IMR-90 (cell line): ENCODE measurements around the gene EIF4ENIF1. TPM values are rescaled to one million over a fixed set of nuclear protein-coding genes. Genes with fewer than 3 reads are reported as not detected.

Experiments
- ATAC-seq: fragments of 200-7000 bp; cut with Tn5 transposase; 2 replicates; pipeline ENCODE4 v1.9.1; 2020; ENCODE audit warnings: low read depth, mild to moderate bottlenecking, moderate library complexity
- BruUV-seq: library from RNA; stranded (reverse); fragments of 400-500 nt; replicated peaks from 2 replicates; lab custom pipeline; 2021; lab: Mats Ljungman, UMichigan
- CTCF ChIA-PET: fragments of 300-600 bp; formaldehyde crosslinking; extraction: SDS; loops from one replicate; lab custom pipeline; 2021; ENCODE audit warnings: antibody characterized with exemption; lab: Yijun Ruan, JAX
- POLR2A ChIA-PET: fragments of 300-600 bp; sonication (Branson Sonifier 250); formaldehyde crosslinking; loops from one replicate; lab custom pipeline; 2022; ENCODE audit warnings: antibody characterized with exemption; ENCODE audit not compliant: unreplicated experiment; lab: Charles Lee
- DNase-seq: peaks from one replicate; pipeline ENCODE4 v3.0.0; 2013
- H2AFZ ChIP-seq: replicated peaks from 2 replicates; pipeline ENCODE3; 2013; ENCODE audit warnings: low read length, mild to moderate bottlenecking; ENCODE audit not compliant: poor library complexity
- H2AK5ac ChIP-seq: 2 replicates; pipeline ENCODE4 v1.6.1; 2013; ENCODE audit warnings: low read depth, low read length, inconsistent platforms
- H2AK9ac ChIP-seq: replicated peaks from 2 replicates; pipeline ENCODE3; 2013; ENCODE audit warnings: mild to moderate bottlenecking, low read depth, low read length, moderate library complexity; ENCODE audit not compliant: poor library complexity
- H2BK120ac ChIP-seq: 2 replicates; pipeline ENCODE4 v1.6.1; 2013; ENCODE audit warnings: low read depth, low read length, inconsistent platforms
- H2BK15ac ChIP-seq: 3 replicates; pipeline ENCODE4 v1.6.1; 2013; ENCODE audit warnings: low read depth, low read length, inconsistent platforms
- H2BK20ac ChIP-seq: 2 replicates; pipeline ENCODE4 v1.6.1; 2013; ENCODE audit warnings: low read depth, mild to moderate bottlenecking, inconsistent platforms, low read length, moderate library complexity
- H2BK5ac ChIP-seq: 2 replicates; pipeline ENCODE4 v1.6.1; 2013; ENCODE audit warnings: mild to moderate bottlenecking, low read depth, low read length, inconsistent platforms; ENCODE audit not compliant: poor library complexity, severe bottlenecking
- H3K14ac ChIP-seq: replicated peaks from 2 replicates; pipeline ENCODE4 v1.6.1; 2013; ENCODE audit warnings: low read depth, low read length, inconsistent platforms
- H3K18ac ChIP-seq: 2 replicates; pipeline ENCODE4 v1.6.1; 2013; ENCODE audit warnings: low read depth, low read length, control low read depth
- H3K23ac ChIP-seq: 2 replicates; pipeline ENCODE4 v1.6.1; 2013; ENCODE audit warnings: low read depth, low read length, inconsistent platforms
- H3K27ac ChIP-seq: 2 replicates; pipeline ENCODE4 v1.5.1; 2013; ENCODE audit warnings: mild to moderate bottlenecking, control low read depth, low read length; ENCODE audit not compliant: insufficient read depth
- H3K27me3 ChIP-seq: 2 replicates; pipeline ENCODE4 v1.6.1; 2013; ENCODE audit warnings: low read length; ENCODE audit not compliant: control insufficient read depth, insufficient read depth
- H3K36me3 ChIP-seq: 2 replicates; pipeline ENCODE4 v1.6.1; 2013; ENCODE audit warnings: low read length, mixed read lengths; ENCODE audit not compliant: control insufficient read depth, insufficient read depth
- H3K4ac ChIP-seq: 2 replicates; pipeline ENCODE4 v1.6.1; 2013; ENCODE audit warnings: low read depth, low read length, inconsistent platforms
- H3K4me1 ChIP-seq: 2 replicates; pipeline ENCODE4 v1.6.1; 2013; ENCODE audit warnings: low read length, mixed read lengths; ENCODE audit not compliant: control insufficient read depth, insufficient read depth
- H3K4me2 ChIP-seq: 2 replicates; pipeline ENCODE4 v1.6.1; 2013; ENCODE audit warnings: low read depth, mild to moderate bottlenecking, control low read depth, low read length, moderate library complexity
- H3K4me3 ChIP-seq: 2 replicates; pipeline ENCODE4 v1.5.1; 2013; ENCODE audit warnings: low read depth, mild to moderate bottlenecking, control low read depth, low read length, moderate library complexity; ENCODE audit not compliant: insufficient read depth
- H3K56ac ChIP-seq: 2 replicates; pipeline ENCODE4 v1.6.1; 2013; ENCODE audit warnings: low read length, inconsistent platforms; ENCODE audit not compliant: insufficient read depth; ENCODE audit errors: extremely low read depth
- H3K79me1 ChIP-seq, 2 experiments: 2 replicates each; pipeline ENCODE4 v1.6.1; 2013; ENCODE audit warnings: low read length in 2 of 2, inconsistent platforms in 1 of 2, low read depth in 1 of 2
- H3K9ac ChIP-seq: 2 replicates; pipeline ENCODE4 v1.6.1; 2013; ENCODE audit warnings: low read depth, low read length, control low read depth
- H3K9me1 ChIP-seq: 2 replicates; pipeline ENCODE4 v1.6.1; 2013; ENCODE audit warnings: low read length, inconsistent platforms; ENCODE audit not compliant: insufficient read depth
- H3K9me3 ChIP-seq: 2 replicates; pipeline ENCODE4 v1.6.1; 2013; ENCODE audit warnings: low read length; ENCODE audit not compliant: control insufficient read depth, insufficient read depth
- H4K20me1 ChIP-seq: 2 replicates; pipeline ENCODE4 v1.6.1; 2013; ENCODE audit warnings: low read length, inconsistent platforms; ENCODE audit not compliant: insufficient read depth
- H4K5ac ChIP-seq: 2 replicates; pipeline ENCODE4 v1.6.1; 2013; ENCODE audit warnings: mild to moderate bottlenecking, low read depth, low read length, control low read depth
- H4K8ac ChIP-seq, 2 experiments: 2 replicates each; pipeline ENCODE4 v1.6.1; 2013; ENCODE audit warnings: low read depth in 2 of 2, low read length in 2 of 2, control low read depth in 1 of 2, inconsistent platforms in 1 of 2
- H4K91ac ChIP-seq: 2 replicates; pipeline ENCODE4 v1.6.1; 2013; ENCODE audit warnings: low read depth, low read length, inconsistent platforms; ENCODE audit not compliant: insufficient read depth
- BHLHE40 ChIP-seq: fragments of 150-350 bp; IDR thresholded peaks from 2 replicates; pipeline ENCODE4 v1.6.1; 2016; ENCODE audit warnings: mild to moderate bottlenecking, low read depth, low read length
- CEBPB ChIP-seq: IDR thresholded peaks from 2 replicates; pipeline ENCODE4 v1.6.1; 2012; ENCODE audit warnings: low read depth, low read length, improper control_type of control experiment
- CHD1 ChIP-seq: IDR thresholded peaks from 2 replicates; pipeline ENCODE4 v1.6.1; 2012; ENCODE audit warnings: low read depth, low read length, improper control_type of control experiment
- FOS ChIP-seq: fragments of 150-350 bp; IDR thresholded peaks from 2 replicates; pipeline ENCODE4 v1.6.1; 2016; ENCODE audit warnings: low read depth, low read length
- MAFK ChIP-seq: IDR thresholded peaks from 2 replicates; pipeline ENCODE4 v1.6.1; 2012; ENCODE audit warnings: low read depth, low read length, improper control_type of control experiment
- MAZ ChIP-seq: IDR thresholded peaks from 2 replicates; pipeline ENCODE4 v1.6.1; 2012; ENCODE audit warnings: low read depth, mild to moderate bottlenecking, low read length, improper control_type of control experiment, moderate library complexity, borderline replicate concordance
- MXI1 ChIP-seq: IDR thresholded peaks from 2 replicates; pipeline ENCODE4 v1.6.1; 2012; ENCODE audit warnings: low read depth, mild to moderate bottlenecking, low read length, moderate library complexity, borderline replicate concordance
- NFE2L2 ChIP-seq: fragments of 150-350 bp; IDR thresholded peaks from 2 replicates; pipeline ENCODE4 v1.6.1; 2016; ENCODE audit warnings: low read depth, mild to moderate bottlenecking, low read length
- POLR2A ChIP-seq: IDR thresholded peaks from 2 replicates; pipeline ENCODE4 v1.6.1; 2012; ENCODE audit warnings: mild to moderate bottlenecking, low read depth, low read length
- RAD21 ChIP-seq: IDR thresholded peaks from 2 replicates; pipeline ENCODE4 v1.6.1; 2012; ENCODE audit warnings: low read length, improper control_type of control experiment
- RCOR1 ChIP-seq: IDR thresholded peaks from 2 replicates; pipeline ENCODE4 v1.6.1; 2012; ENCODE audit warnings: mild to moderate bottlenecking, low read length, improper control_type of control experiment; ENCODE audit not compliant: insufficient replicate concordance
- RFX5 ChIP-seq: IDR thresholded peaks from 2 replicates; pipeline ENCODE4 v1.8.0; 2012; ENCODE audit warnings: low read depth, mild to moderate bottlenecking, low read length, moderate library complexity
- SMC3 ChIP-seq: fragments of 150-350 bp; IDR thresholded peaks from 2 replicates; pipeline ENCODE4 v1.6.1; 2016; ENCODE audit warnings: low read depth, mild to moderate bottlenecking, antibody characterized with exemption, low read length, moderate library complexity
- WGBS, 2 experiments: methylation state at CpG; one replicate each; pipeline versions ENCODE4 v1.1.5 to v1.1.7; 2013; ENCODE audit warnings: missing lambda C conversion rate in 2 of 2; ENCODE audit not compliant: insufficient read length in 1 of 2; ENCODE audit errors: extremely low coverage in 2 of 2; 5-methylcytosine and 5-hydroxymethylcytosine counted together
- dilution Hi-C: fragments of 300-500 bp; cut with HindIII; formaldehyde crosslinking; loops from one replicate; pipeline ENCODE4 v1.14.3; 2018; ENCODE audit warnings: low sequenced_read_pairs; ENCODE audit not compliant: unreplicated experiment
- in situ Hi-C: fragments of 300-500 bp; cut with MboI; formaldehyde crosslinking; loops from 3 replicates; pipeline ENCODE4 v1.14.3; 2019; ENCODE audit warnings: low sequenced_read_pairs, inconsistent platforms, mixed read lengths
- intact Hi-C: fragments of 100-400 bp; cut with micrococcal nuclease; formaldehyde crosslinking; loops from 2 replicates; pipeline ENCODE4 v1.10.0; 2022
- polyA plus RNA-seq, 3 experiments: library from polyadenylated mRNA; depleted of rRNA; stranded (reverse); fragments of >200 nt; gene quantifications; 2 replicates each; pipeline ENCODE4 v1.2.3, GENCODE V29; 2012; ENCODE audit warnings: low replicate concordance in 1 of 3
- total RNA-seq: library from RNA; depleted of rRNA; stranded (reverse); fragments of >200 nt; gene quantifications from 2 replicates; pipeline ENCODE4 v1.2.3, GENCODE V29; 2012
- TF ChIP-seq, protein P1 (sequence below): fragments of 150-350 bp; IDR thresholded peaks from 2 replicates; pipeline ENCODE4 v1.6.1; 2017; ENCODE audit warnings: mild to moderate bottlenecking, antibody characterized with exemption, low read length, low read depth
- TF ChIP-seq, protein P2 (sequence below): conservative IDR thresholded peaks from 2 replicates; pipeline ENCODE4 v1.5.1; 2012; ENCODE audit warnings: mild to moderate bottlenecking, low read depth, low read length, improper control_type of control experiment
- TF ChIP-seq, protein P3 (sequence below): fragments of 150-350 bp; IDR thresholded peaks from 2 replicates; pipeline ENCODE4 v1.6.1; 2016; ENCODE audit warnings: low read depth, mild to moderate bottlenecking, low read length, moderate library complexity, borderline replicate concordance

The EIF4ENIF1 gene
- total and polyA plus RNA-seq, 2 of the 4 experiments (the other 2 are of a cell fraction): 14.7 to 16.0 TPM

DNA sequence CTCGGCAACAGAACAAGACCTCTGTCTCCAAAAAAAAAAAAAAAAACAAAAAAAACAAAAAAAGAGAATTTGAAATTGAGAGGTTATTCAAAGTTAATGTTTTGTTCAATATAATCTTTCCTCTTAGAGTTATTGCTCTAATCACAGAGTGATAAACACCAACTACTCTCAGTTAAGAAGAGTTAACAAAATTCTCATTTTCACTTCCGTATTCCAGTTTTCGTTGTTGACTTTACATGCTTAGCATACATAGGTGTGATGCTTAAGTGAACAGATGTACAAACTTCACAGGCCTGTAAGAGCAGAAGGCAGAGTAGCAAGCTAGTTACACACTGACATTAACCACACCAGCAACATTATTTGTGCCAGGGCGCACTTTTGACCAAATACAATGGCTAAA lies 12.3 kb downstream of the EIF4ENIF1 start:
- Histone ChIP-seq H3K36me3 (peaks cover 33% of the 10 kb centered on the region), H3K4ac (no peak overlapping the region), H3K4me1 (peaks cover 2% of the 10 kb centered on the region; the same call in 1 of the 2 replicates), H4K91ac (no peak overlapping the region), H3K9me1 (0 out of 2 replicates have a peak, but pooled peaks cover 3% of the 10 kb centered on the region), H3K4me3 (no peak overlapping the region), H2AK9ac (no peak overlapping the region), H4K8ac (no peak overlapping the region), H2AFZ (no peak overlapping the region), H3K27me3 (no peaks in the 10 kb centered on the region), H4K5ac (no peak overlapping the region), H2AK5ac (no peak overlapping the region), H3K27ac (no peak overlapping the region), H3K9me3 (no peaks in the 10 kb centered on the region), H3K56ac (no peak overlapping the region), H4K20me1 (peaks cover 28% of the 10 kb centered on the region), H3K23ac (no peak overlapping the region), H3K79me1 (peaks cover 45 to 74% of the 10 kb centered on the region in 2 experiments), H2BK15ac (no peak overlapping the region), H2BK20ac (no peak overlapping the region), H3K18ac (no peak overlapping the region), H3K9ac (no peak overlapping the region), H2BK5ac (no peak overlapping the region), H3K14ac (no peak overlapping the region), H2BK120ac (no peak overlapping the region), H3K4me2 (no peak overlapping the region)
- WGBS, 2 experiments: no CpG with 5 or more reads among the region's 4 CpGs
- POLR2A ChIA-PET: no interaction called here
- BruUV-seq: no TSS peak
- intact Hi-C loops: no loop called here
- ATAC-seq (no peak), DNase-seq (no peak)
- dilution Hi-C loops: no loop called here
- CTCF ChIA-PET: interaction anchor here (0.6 to 0.7 kb wide), 3 partner anchors 11 to 25 kb away, joined by 3 to 6 read pairs (median 5); no protein-coding TSS in a partner anchor
- in situ Hi-C loops: no loop called here
- TF ChIP-seq CEBPB: no peak
- TF ChIP-seq MAFK: no peak
- TF ChIP-seq NFE2L2: no peak
- TF ChIP-seq MXI1: no peak
- no peak for TF ChIP-seq BHLHE40
- no peak for TF ChIP-seq FOS
- no peak for TF ChIP-seq POLR2A
- TF ChIP-seq, protein P1, sequence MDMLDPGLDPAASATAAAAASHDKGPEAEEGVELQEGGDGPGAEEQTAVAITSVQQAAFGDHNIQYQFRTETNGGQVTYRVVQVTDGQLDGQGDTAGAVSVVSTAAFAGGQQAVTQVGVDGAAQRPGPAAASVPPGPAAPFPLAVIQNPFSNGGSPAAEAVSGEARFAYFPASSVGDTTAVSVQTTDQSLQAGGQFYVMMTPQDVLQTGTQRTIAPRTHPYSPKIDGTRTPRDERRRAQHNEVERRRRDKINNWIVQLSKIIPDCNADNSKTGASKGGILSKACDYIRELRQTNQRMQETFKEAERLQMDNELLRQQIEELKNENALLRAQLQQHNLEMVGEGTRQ: no peak
- TF ChIP-seq, protein P2, sequence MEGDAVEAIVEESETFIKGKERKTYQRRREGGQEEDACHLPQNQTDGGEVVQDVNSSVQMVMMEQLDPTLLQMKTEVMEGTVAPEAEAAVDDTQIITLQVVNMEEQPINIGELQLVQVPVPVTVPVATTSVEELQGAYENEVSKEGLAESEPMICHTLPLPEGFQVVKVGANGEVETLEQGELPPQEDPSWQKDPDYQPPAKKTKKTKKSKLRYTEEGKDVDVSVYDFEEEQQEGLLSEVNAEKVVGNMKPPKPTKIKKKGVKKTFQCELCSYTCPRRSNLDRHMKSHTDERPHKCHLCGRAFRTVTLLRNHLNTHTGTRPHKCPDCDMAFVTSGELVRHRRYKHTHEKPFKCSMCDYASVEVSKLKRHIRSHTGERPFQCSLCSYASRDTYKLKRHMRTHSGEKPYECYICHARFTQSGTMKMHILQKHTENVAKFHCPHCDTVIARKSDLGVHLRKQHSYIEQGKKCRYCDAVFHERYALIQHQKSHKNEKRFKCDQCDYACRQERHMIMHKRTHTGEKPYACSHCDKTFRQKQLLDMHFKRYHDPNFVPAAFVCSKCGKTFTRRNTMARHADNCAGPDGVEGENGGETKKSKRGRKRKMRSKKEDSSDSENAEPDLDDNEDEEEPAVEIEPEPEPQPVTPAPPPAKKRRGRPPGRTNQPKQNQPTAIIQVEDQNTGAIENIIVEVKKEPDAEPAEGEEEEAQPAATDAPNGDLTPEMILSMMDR: no peak
- TF ChIP-seq RAD21: no peak
- no peak for TF ChIP-seq RCOR1
- TF ChIP-seq, protein P3, sequence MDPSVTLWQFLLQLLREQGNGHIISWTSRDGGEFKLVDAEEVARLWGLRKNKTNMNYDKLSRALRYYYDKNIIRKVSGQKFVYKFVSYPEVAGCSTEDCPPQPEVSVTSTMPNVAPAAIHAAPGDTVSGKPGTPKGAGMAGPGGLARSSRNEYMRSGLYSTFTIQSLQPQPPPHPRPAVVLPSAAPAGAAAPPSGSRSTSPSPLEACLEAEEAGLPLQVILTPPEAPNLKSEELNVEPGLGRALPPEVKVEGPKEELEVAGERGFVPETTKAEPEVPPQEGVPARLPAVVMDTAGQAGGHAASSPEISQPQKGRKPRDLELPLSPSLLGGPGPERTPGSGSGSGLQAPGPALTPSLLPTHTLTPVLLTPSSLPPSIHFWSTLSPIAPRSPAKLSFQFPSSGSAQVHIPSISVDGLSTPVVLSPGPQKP: no peak
- no peak for TF ChIP-seq SMC3
- no peak for TF ChIP-seq MAZ
- TF ChIP-seq RFX5: no peak
- TF ChIP-seq CHD1: no peak
